Caki2 (cell line): ENCODE data around the gene CAVIN1. TPM values are rescaled to one million over a fixed set of nuclear protein-coding genes. Genes with fewer than 3 reads are reported as not detected.
"Not testable (repeated sequence)": the region's sequence is repeated elsewhere in the genome, so short reads cannot be mapped to it uniquely, and the experiment has no call there.

Experiments used
- DNase-seq: peaks from one replicate; pipeline ENCODE4 v3.0.0-alpha.2; 2015; ENCODE audit warnings: low read depth
- in situ Hi-C: cut with HindIII; loops from 2 replicates; pipeline ENCODE4 v1.10.0; 2016; ENCODE audit warnings: low sequenced_read_pairs, low pct_unique_long_range_greater_than_20kb, mixed read lengths
- total RNA-seq: library from RNA; depleted of rRNA; stranded (reverse); fragments of >200 nt; shearing (Covaris generic); gene quantifications from 2 replicates; pipeline ENCODE4 v1.2.3, GENCODE V29; 2014; ENCODE audit warnings: low replicate concordance

CAVIN1 gene
- total RNA-seq, 1 experiment from 2014 or later = 287 TPM

DNA sequence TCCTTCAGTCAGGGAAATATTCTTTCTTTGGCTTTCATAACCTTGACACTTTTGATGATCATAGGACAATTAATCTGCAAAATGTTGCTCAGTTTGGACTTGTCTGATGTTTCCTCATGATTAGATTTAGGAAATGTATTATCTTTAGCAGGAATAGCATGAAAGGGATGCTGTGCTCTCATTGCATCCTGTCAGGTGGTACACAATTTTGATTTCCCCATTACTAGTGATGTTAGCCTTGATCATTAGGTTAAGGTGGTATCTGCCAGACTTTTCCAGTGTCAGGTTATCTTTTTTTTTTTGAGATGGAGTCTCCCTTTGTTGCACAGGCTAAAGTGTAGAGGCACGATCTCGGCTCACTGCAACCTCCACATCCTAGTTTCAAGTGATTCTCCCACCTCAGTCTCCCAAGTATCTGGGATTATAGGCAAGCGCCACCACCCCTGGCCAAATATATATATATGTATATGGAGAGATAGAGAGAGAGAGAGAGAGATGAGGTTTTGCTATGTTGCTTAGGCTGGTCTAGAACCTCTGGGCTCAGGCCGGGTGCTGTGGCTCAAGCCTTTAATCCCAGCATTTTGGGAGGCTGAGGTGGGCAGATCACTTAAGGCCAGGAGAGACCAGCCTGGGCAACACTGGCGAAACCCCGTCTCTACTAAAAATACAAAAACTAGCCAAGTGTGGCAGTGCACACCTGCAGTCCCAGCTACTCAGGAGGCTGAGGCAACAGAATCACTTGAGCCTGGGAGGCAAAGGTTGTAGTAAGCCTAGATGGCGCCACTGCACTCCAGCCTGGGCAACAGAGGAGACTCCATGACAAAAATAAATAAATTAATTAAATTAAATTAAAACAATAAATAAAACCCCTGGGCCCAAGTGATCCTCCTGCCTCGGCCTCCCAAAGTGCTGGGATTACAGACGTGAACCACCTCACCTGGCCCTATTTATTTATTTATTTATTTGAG, 15.8 kb upstream of the CAVIN1 start:
- DNase-seq = no peak
- in situ Hi-C loops = no loop called here

DNA sequence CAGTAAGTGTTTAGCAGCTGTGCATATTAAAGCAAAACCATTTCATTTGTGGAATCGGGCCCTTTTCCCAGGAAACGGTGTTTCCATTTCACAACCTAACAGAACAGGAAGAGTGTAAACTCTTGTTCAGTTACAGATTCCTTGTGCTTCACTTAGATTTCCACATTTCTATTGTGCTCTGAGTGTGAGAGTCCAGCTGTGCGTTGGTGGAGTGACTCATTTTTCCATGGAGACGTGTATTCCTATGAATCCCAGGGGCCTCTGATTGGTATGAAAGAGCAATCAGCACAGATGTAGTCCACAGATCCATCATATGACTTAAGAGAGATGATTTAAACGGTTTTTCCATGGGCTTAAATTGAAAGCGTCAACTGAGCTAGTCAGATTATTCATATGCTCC, 13.3 kb upstream of the CAVIN1 start:
- in situ Hi-C loops = no loop called here
- DNase-seq = no peak

DNA sequence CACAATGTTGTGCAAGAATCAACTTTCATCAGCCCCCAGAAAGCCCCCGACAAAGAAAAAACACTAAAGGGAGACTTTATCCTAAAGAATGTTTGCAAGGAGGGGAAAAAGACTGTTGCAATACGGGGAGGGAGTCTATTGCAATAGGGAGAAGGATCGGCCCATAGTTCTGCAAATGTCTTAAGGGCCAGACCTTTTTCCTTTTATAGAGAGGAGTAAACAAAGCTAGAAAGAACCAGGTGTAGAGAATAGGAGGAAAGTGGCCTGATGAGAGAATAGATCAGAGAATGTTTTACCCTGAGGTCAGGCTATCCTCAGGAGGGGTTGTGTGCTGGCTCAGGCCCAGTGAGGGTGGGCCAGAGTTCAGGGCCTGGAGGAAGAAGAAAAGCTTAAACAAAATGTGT, 8.7 kb upstream of the CAVIN1 start:
- in situ Hi-C loops = no loop called here
- no peak for DNase-seq

DNA sequence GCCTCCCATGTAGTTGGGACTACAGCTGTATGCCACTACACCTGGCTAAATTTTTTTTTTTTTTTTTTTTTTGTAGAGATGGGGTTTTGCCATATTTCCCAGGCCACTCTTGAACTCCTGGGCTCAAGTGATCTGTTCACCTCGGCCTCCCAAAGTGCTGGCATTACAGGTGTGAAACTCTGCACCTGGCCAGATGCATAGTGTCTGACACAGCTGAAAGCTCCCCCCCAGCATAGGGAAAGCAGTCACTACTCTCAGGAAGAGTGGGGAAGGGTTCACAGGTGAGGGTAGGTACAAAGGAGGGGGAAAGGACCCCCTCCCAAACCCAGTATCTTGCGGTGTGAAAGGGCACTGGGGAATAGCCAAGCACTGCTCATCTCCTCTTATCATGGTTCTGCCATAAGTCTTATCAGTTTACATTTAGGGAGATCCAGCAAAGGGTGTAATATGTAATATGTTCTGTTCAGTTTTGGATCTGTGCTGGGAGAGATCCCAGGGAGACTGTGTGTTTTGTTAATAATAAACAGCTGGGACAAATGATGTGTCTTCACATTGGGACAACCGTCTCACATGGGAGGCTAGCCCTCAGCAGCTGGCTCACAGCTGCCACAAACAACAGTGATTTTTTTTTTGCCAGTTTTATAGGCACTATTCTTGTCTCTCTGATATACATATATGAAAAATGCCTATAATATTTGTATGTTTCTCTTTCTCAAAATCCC, 6.8 kb upstream of the CAVIN1 start:
- DNase-seq = no peak
- in situ Hi-C loops = no loop called here

DNA sequence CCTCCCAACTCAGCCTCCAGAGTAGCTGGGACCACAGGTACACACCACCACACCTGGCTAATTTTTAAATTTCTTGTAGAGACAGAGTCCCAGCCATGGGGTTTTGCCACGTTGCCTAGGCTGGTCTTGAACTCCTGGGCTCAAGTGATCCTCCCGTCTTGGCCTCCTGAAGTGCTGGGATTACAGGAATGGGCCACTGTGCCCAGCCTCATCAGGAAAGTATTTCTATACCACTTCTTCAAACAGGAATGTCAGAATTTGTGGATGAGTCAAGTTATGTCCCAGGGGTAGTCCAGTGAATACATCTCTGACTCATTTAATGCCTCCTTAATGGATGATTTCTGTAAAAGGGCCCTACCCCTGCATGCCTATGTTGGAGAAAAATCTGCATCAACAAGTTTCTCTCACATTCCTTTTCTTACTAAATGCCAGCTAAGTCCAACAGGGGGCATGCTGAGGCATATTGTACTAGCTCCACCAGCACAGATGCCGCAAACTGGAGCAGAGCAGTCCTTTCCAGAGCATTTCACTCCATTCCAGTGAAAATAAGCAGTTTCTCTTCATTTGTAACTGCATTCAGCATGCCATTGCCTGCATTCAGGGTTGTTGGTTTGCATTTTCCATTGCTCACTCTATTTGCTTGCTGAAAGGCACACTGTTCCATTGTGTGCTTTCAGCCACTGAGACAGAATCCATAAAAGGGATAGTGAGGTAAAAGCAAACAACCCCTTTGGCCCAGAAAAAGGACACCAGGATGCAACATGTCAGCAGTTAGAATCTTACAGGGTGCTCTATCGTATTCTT, 5.3 kb upstream of the CAVIN1 start:
- peak; percentile 95 for DNase-seq
- in situ Hi-C loops = no loop called here

DNA sequence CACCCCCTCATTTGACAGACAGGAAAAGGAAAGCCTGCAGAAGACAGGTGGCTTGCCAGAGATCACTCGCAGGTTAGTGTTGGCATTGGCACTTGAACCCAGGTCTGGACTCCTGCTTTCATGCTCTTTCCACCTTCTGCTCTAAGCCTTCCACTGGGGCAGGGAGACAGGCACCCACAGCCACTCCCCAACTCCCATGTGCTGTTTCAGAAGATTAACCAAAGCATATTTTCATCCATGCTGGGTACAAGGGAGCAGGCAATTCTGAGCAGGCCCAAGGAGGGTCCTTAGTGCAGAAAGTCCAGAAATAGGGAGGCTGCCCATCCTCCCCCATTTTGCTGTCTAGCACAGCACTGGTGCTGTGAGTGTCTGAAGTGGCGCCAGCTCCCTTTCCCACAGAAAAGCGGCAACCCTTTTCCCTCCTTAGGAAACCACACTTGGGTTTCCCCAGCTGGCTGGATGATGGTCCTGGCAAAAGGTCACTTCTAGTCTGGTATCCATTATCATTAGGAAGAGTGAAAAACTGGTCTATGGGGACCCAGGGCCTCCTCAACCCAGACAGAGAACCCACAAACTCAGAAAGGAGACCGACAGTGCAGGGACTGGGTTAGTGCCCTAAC, 2.0 kb upstream of the CAVIN1 start:
- in situ Hi-C loops = no loop called here
- no peak for DNase-seq

DNA sequence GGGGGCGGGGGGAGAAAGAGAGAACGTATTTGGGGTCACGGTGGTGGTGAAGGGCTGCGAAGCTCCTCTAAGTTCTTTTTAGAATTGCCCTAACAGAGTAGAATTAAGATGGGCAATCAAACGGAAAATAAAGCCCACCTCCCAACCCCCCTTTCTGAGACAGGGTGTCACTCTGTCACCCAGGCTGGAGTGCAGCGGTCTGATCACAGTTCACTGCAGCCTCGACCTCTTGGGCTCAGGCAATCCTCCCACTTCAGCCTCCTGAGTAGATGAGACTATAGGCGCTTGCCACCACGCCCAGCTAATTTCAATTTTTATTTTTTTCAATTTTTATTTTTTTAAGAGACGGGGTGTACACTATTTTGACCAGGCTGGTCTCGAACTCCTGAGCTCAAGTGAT, 710 bp upstream of the CAVIN1 start:
- in situ Hi-C loops = no loop called here

DNA sequence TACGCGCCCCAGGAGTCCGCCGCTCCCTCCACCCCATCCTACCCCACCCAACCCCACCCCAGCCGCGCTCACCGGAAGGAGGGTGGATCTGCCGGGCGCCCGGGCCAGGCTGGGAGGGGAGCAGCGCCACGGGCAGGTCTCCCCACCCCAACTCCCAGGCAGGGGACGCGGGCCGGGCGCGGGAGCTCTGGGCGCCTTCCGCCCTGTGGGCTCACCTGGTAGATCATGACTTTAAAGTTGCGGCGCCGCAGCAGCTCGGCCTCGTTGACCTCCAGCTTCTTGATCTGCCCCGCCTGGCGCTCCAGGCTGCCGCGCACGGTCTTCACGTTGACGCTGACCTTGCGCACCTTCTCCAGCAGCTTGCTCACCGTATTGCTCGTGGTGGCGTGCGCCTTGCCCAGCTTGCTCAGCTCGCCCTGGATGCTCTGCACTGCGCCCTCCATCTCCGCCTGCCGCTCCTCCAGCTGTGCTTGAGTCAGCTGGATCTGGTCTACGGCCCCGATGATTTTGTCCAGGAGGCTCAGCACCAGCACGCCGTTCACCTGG, 571 bp downstream of the CAVIN1 start:
- DNase-seq = no peak
- in situ Hi-C loops = no loop called here

More for the DNA sequence above, 710 bp upstream of the CAVIN1 start:
- DNase-seq = no peak

DNA sequence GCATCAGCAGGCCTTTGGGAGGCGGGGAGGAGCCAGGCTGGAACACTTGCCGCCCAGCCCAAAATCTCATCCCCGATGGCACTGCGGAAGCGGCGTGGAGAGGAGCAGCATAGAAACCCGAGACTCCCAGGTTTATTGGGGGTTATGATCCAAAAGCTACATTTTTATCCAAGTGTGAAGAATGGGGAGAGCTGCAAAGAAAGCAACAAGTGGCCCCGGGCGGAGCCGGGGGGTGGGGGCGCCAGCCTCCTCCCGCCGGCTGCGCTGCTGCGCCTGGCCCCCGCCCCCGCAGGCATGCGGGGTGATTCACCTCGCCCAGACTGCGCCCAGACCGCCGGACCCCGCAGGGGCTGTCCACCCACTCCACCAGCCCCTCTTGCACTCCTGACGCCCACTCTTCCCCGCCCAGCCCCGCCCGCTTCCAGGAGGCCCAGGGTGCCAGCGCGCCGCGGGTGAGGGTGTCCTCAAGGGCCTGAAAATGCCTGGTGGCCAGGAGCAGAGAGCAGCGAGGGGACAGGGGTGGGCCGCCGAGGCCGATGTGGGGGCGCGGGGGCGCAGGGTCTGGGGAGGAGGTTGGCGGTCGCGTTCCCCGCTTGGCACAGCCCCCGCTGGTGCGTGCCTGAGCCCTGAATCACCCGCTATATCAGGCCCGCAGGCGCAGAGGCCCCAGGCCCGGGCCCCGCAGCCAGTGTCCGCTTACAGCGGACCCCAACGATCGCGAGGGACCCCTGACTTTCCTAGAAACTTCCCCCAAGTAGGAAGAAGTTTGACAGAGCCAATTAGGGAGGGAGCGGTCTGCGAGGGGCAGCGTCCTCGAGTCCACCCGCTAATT, 1.3 kb downstream of the CAVIN1 start:
- in situ Hi-C loops = no loop called here
- peak; percentile 37 for DNase-seq

DNA sequence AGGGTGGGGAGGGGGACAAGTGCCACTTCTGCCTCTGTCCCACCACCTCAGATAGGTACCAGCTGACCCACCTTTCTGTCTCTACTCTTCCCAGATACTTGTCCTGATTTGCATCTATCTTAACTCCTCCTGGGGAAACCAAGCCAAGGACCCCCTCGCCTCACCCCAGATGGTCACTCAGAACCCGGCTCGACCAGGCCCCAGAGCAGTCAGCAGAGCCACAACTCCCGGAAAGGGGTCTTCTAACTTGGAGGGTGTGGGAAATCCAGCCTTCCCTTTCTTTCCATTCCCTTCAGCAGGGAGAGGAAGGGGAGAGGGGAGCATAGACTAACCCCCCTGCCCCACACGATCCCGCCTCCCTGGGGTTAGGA, 1.9 kb downstream of the CAVIN1 start:
- DNase-seq = no peak
- in situ Hi-C loops = no loop called here

DNA sequence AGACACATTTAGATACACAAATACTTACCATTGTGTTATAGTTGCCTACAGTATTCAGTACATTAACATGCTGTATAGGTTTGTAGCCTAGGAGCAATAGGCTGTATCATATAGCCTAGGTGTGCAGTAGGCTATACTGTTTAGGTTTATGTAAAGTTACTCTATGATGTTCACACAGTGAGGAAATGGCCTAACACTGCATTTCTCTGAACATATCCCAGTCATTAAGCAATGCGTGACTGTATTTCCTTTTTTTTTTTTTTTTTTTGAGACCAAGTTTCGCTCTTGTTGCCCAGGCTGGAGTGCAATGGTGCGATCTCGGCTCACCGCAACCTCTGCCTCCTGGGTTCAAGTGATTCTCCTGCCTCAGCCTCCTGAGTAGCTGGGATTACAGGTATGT, 5.1 kb downstream of the CAVIN1 start:
- DNase-seq, in situ Hi-C loops: not testable (repeated sequence)

DNA sequence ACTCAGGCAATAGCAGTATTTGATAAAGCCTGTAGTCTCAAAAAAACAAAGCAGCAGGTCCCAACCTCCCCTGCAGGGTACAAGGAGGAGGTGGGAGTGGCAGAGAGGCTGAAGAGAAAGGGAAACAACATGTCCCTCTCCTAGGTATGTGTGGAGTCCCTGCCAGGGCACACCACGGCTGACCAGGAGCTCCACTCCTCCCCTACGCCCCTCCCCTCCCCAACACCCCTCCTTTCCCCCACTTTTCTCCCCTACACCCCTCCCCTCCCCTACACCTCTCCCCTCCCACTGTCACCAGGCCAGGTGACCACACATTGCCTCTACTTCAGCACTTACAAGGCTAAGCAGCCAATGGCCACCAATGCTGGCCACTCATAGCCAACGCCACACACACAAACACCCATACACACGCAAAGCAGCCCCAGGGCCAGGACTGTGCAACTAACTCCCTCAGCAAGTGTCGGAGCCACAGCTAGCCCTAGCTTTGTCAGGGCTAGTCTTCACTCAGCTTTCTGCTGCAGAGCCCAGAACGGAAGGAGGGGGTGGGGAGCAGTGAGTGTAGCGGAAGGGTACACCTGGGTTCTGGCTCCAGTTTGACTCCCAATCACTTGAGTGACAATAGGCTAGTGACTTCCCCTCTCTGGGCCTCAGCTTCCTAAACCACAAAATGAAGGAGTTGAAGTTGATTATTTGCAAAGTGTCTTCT, 8.2 kb downstream of the CAVIN1 start:
- in situ Hi-C loops = no loop called here
- no peak for DNase-seq

DNA sequence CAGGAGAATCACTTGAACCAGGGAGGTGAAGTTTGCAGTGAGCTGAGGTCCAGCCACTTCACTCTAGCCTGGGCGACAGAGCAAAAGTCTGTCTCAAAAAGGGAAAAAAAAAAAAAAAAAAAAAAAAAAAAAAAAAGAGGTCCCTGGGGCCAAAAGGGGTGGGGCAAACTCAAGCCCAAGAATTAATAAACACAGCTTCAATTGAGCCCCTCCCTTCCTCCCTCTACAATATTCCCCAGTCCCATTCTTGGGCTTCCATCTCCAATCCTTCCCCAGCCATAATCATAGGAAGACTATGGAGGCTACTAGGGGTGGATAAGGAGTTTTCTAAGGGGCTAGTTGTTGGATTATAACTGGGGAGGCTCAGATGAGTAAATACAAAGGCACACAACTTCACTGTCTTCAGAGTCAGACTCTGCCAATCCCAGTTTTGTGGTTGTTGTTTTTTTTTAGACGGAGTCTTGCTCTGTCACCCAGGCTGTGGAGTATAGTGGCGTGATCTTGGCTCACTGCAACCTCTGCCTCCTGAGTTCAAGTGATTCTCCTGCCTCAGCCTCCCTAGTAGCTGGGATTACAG, 9.5 kb downstream of the CAVIN1 start:
- in situ Hi-C loops = no loop called here
- DNase-seq = no peak

DNA sequence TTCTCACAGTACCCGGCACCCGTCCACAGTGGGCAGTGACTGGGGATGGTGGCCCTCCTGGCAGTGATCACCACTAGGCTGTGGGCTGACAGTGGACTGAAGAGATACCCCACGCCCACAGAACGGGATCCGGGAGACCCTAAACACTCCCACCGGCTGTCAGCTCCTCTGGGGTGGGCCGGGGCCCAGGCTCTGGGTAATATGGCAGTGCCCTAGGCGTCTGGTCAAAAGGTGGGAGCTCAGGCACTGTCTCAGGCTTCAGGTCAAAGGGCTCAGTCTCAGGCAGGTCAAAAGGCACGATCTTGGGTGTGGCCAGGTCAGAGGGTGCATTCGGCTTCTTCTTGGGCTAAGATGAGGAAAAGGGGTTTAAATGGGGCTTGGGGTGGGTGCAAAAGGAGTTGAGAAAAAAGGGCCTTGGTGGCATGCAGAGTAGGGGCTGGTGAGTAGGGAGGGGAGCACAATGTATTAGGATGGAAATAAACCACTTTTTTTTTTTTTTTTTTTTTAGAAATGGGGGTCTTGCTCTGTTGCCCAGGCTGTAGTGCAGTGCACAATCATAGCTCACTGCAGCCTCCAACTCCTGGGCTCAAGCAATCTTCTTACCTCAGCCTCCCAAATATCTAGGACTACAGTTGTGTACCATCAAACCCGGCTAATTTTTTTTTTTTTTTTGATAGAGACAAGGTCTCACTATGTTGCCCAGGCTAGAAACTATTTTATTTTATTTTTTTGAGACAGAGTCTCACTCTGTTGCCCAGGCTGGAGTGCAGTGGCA, 11.0 kb downstream of the CAVIN1 start:
- in situ Hi-C loops = no loop called here
- no peak for DNase-seq

DNA sequence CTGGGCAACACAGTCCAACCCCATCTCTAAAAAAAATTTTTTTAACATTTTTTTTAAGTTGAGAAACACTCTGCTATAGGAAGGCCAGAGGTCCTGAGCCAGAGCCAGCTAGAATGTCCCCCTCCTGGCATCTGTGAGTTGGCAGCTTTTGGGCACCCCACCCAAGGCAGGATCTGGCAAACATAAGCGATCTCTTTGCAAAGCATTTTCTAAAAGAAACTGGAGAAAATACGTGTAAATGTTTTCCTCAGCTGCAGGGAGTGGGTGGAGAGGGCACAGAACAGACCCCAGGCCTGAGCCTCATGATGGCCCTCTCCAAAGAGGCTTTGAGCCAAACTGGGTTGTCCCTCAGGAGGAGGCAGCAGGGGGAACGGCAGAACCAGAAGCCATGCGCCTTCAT, 11.7 kb downstream of the CAVIN1 start:
- in situ Hi-C loops = no loop called here
- no peak for DNase-seq

DNA sequence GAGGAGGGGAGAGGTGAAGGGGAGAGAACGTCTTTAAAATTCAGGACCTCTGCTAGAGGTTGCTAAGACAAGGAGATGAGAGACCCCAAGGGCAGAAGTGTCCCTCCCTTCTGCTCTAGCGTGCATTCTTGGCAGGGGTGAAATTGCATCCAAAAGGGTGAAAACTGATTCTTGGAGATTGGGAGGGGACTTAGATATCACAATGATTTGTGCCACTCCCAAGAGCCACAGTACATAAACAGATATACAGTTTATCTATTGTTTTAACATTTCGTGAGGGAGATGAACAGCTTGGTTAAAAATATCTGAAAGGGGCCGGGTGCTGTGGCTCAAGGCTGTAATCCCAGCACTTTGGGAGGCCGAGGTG, 12.8 kb downstream of the CAVIN1 start:
- DNase-seq = no peak
- in situ Hi-C loops = no loop called here
